ENCODE results near the gene RBPJL. TPM values are rescaled to one million over a fixed set of nuclear protein-coding genes. Genes with fewer than 3 reads are reported as not detected.

The RBPJL gene
- total RNA-seq, 2 experiments from 2014 or later: not detected

DNA sequence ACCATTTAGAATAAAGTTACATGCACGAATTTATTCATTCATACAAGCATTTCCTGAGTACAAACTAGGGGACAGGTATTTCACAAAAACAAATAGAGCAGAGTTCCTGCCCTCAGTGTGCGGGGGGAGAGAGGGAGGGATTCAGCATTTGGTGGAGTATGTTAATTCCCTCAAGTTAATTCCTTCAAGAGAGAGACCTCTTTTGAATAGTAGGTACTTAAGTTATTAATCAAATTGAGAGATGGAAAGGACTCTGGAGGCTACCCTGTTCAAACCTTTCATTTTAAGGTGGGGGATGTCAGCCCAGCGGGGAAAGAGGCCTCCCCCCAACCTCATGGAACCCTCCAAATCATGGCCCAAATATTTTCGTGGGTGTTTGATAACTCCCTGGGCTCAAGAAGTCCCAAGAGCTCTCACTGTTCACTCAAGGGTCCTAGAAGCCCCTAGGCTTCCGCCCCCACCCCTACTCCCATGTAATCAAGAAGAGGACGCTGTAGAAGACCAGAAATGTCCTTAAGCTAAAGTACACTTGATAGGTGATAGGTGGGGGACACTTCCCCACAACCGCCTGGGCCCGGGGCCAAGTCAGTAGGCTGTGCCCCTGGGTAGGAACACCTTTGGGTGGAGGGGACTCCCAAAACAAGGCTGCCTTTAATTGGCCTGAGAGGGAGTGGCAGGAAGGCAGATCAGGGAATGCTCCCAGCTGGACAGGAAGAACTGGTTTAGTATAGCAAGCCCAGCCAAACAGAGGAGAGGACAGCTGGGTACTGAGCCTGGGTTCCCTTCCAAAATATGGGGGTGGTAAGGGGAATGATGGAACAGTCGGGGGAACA lies 38.7 kb downstream of the RBPJL start:
- no peaks in the 10 kb centered on the region for H4K20me1 ChIP-seq (ENCODE audit: insufficient read depth, low read length)
- H3K27ac ChIP-seq (ENCODE audit: low read depth, low read length, poor library complexity, severe bottlenecking): no peak overlapping the region
- peaks cover 24% of the 10 kb centered on the region for H3K4me1 ChIP-seq (ENCODE audit: insufficient read depth, low read length, poor library complexity, severe bottlenecking)
- no peaks in the 10 kb centered on the region for H3K9me2 ChIP-seq (ENCODE audit: insufficient read depth, low read length)
- intact Hi-C loops (cut with micrococcal nuclease; ENCODE audit: unreplicated experiment): no loop called here
- POLR2A ChIA-PET: no interaction called here
- H3K4me2 ChIP-seq (ENCODE audit: low read length): no peak overlapping the region
- BruUV-seq (replicated peaks): no TSS peak
- H3K4me3 ChIP-seq (ENCODE audit: low read depth, low read length, poor library complexity, severe bottlenecking): no peak overlapping the region
- no peak overlapping the region for H2AFZ ChIP-seq (ENCODE audit: low read length)
- H3K9me3 ChIP-seq (ENCODE audit: low read length): no peaks in the 10 kb centered on the region
- no peaks in the 10 kb centered on the region for H3K79me2 ChIP-seq (ENCODE audit: insufficient read depth, low read depth, low read length)
- no peaks in the 10 kb centered on the region for H3K36me3 ChIP-seq (ENCODE audit: insufficient read depth, low read length)
- DNase-seq (ENCODE audit: low spot score): no peak
- CTCF ChIA-PET (ENCODE audit: unreplicated experiment): interaction anchor here (0.6 to 1.1 kb wide), 2 partner anchors 17 to 887 kb away, joined by 3 to 4 read pairs; no protein-coding TSS in a partner anchor
- no peak for TF ChIP-seq EZH2phosphoT487 (IDR thresholded peaks at IDR 0.05; ENCODE audit: borderline replicate concordance, low read depth, low read length)
- TF ChIP-seq, protein P1, sequence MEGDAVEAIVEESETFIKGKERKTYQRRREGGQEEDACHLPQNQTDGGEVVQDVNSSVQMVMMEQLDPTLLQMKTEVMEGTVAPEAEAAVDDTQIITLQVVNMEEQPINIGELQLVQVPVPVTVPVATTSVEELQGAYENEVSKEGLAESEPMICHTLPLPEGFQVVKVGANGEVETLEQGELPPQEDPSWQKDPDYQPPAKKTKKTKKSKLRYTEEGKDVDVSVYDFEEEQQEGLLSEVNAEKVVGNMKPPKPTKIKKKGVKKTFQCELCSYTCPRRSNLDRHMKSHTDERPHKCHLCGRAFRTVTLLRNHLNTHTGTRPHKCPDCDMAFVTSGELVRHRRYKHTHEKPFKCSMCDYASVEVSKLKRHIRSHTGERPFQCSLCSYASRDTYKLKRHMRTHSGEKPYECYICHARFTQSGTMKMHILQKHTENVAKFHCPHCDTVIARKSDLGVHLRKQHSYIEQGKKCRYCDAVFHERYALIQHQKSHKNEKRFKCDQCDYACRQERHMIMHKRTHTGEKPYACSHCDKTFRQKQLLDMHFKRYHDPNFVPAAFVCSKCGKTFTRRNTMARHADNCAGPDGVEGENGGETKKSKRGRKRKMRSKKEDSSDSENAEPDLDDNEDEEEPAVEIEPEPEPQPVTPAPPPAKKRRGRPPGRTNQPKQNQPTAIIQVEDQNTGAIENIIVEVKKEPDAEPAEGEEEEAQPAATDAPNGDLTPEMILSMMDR (conservative IDR thresholded peaks at IDR 0.05; ENCODE audit: low read length): no peak

DNA sequence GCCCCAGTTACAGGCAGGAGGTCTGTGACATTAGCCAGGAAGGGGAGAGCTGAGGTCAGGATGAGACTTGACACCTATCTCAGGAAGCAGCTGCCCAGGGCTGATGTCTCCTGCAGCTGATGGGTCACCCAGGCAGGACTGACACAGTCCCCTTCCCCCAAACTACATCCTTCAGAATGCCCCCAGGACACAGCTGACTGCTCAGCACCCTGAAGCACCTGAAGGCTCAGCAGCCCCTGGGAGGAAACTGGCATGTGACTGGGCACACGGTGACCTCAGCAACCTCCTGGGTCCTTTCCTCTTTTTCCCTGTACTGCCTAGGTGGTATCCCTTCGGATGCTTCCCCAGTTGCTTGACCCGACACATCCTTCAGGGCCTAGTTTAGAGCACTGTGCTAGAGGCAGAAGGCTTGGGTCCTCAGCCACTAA lies 39.7 kb downstream of the RBPJL start:
- intact Hi-C loops (cut with micrococcal nuclease; ENCODE audit: unreplicated experiment): no loop called here
- Histone ChIP-seq H3K27ac (ENCODE audit: low read depth, low read length, poor library complexity, severe bottlenecking) (no peak overlapping the region), H3K4me3 (ENCODE audit: low read depth, low read length, poor library complexity, severe bottlenecking) (no peak overlapping the region), H3K36me3 (ENCODE audit: insufficient read depth, low read length) (no peaks in the 10 kb centered on the region), H3K79me2 (ENCODE audit: insufficient read depth, low read depth, low read length) (no peaks in the 10 kb centered on the region), H2AFZ (ENCODE audit: low read length) (no peak overlapping the region), H3K4me2 (ENCODE audit: low read length) (no peak overlapping the region), H3K4me1 (ENCODE audit: insufficient read depth, low read length, poor library complexity, severe bottlenecking) (peaks cover 15% of the 10 kb centered on the region), H4K20me1 (ENCODE audit: insufficient read depth, low read length) (no peaks in the 10 kb centered on the region), H3K9me3 (ENCODE audit: low read length) (no peaks in the 10 kb centered on the region), H3K9me2 (ENCODE audit: insufficient read depth, low read length) (no peaks in the 10 kb centered on the region)
- no peak for DNase-seq (ENCODE audit: low spot score)
- TF ChIP-seq, protein P1 (conservative IDR thresholded peaks at IDR 0.05; ENCODE audit: low read length): no peak
- TF ChIP-seq EZH2phosphoT487 (IDR thresholded peaks at IDR 0.05; ENCODE audit: borderline replicate concordance, low read depth, low read length): no peak
- CTCF ChIA-PET (ENCODE audit: unreplicated experiment): interaction anchor here (1.1 kb wide), 1 partner anchor 16 kb away, joined by 3 read pairs; no protein-coding TSS in a partner anchor
- no TSS peak for BruUV-seq (replicated peaks)
- POLR2A ChIA-PET: no interaction called here

DNA sequence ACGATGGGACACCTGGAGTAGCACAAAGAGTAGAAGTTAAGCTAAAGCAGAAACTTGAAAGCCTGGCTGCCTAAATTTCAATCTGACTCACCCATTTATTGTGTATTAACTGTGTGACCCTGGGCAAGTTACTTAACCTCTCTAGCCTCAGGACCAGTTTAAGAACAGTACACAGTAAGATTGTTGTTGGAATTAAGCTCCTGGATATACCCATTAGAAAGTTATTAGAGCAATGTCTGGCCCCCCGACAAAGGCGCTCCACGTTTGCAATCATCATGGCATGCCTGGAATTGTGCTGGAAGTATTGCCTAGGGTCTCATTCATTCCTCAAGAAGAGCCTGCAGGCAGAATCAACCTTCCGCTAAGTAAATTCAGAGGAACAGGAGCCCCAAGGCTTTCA lies 40.2 kb downstream of the RBPJL start:
- no TSS peak for BruUV-seq (replicated peaks)
- H3K4me1 ChIP-seq (ENCODE audit: insufficient read depth, low read length, poor library complexity, severe bottlenecking): peaks cover 11% of the 10 kb centered on the region
- intact Hi-C loops (cut with micrococcal nuclease; ENCODE audit: unreplicated experiment): no loop called here
- TF ChIP-seq, protein P1 (conservative IDR thresholded peaks at IDR 0.05; ENCODE audit: low read length): no peak
- TF ChIP-seq EZH2phosphoT487 (IDR thresholded peaks at IDR 0.05; ENCODE audit: borderline replicate concordance, low read depth, low read length): no peak
- ChIA-PET CTCF (ENCODE audit: unreplicated experiment) (interaction anchor here (1.1 kb wide), 1 partner anchor 16 kb away, joined by 3 read pairs; no protein-coding TSS in a partner anchor), POLR2A (no interaction called here)
- H3K27ac ChIP-seq (ENCODE audit: low read depth, low read length, poor library complexity, severe bottlenecking): no peak overlapping the region
- no peak overlapping the region for H2AFZ ChIP-seq (ENCODE audit: low read length)
- no peaks in the 10 kb centered on the region for H3K9me3 ChIP-seq (ENCODE audit: low read length)
- no peaks in the 10 kb centered on the region for H4K20me1 ChIP-seq (ENCODE audit: insufficient read depth, low read length)
- no peaks in the 10 kb centered on the region for H3K36me3 ChIP-seq (ENCODE audit: insufficient read depth, low read length)
- H3K79me2 ChIP-seq (ENCODE audit: insufficient read depth, low read depth, low read length): no peaks in the 10 kb centered on the region
- DNase-seq (ENCODE audit: low spot score): no peak
- H3K9me2 ChIP-seq (ENCODE audit: insufficient read depth, low read length): no peaks in the 10 kb centered on the region
- H3K4me3 ChIP-seq (ENCODE audit: low read depth, low read length, poor library complexity, severe bottlenecking): no peak overlapping the region
- no peak overlapping the region for H3K4me2 ChIP-seq (ENCODE audit: low read length)

All from OCI-LY7 (cell line).